Naive B cell (primary cell): ENCODE results near the gene LIME1. TPM values are rescaled to one million over a fixed set of nuclear protein-coding genes. Genes with fewer than 3 reads are reported as not detected.

ENCODE experiments used
- ATAC-seq, 2 donors: fragments of 150-1000 bp; cut with Tn5 transposase; 2 replicates each; pipeline ENCODE4 v1.10.0; 2021; ENCODE audit warnings: low read depth in 2 of 2, mild to moderate bottlenecking in 2 of 2, moderate library complexity in 2 of 2
- DNase-seq: peaks from one replicate; pipeline ENCODE4 v3.0.0; 2022
- H3K27ac Mint-ChIP-seq, 6 donors: one replicate each; pipeline ENCODE4 v1.8.0; 2020 to 2022; ENCODE audit warnings: mild to moderate bottlenecking in 6 of 6, mixed read lengths in 6 of 6, moderate library complexity in 5 of 6, inconsistent platforms in 2 of 6
- H3K27me3 Mint-ChIP-seq, 3 donors: one replicate each; pipeline ENCODE4 v1.8.0; 2021 to 2022; ENCODE audit warnings: mixed read lengths in 3 of 3, mild to moderate bottlenecking in 1 of 3
- H3K36me3 Mint-ChIP-seq, 2 donors: one replicate each; pipeline ENCODE4 v1.8.0; 2020 to 2022; ENCODE audit warnings: mixed read lengths in 2 of 2, inconsistent platforms in 1 of 2, mild to moderate bottlenecking in 1 of 2
- H3K4me1 Mint-ChIP-seq, 3 donors: one replicate each; pipeline ENCODE4 v1.8.0; 2020 to 2022; ENCODE audit warnings: mixed read lengths in 3 of 3, inconsistent platforms in 1 of 3, mild to moderate bottlenecking in 1 of 3, moderate library complexity in 1 of 3
- H3K4me3 Mint-ChIP-seq, 8 donors: one replicate each; pipeline ENCODE4 v1.8.0; 2020 to 2022; ENCODE audit warnings: mild to moderate bottlenecking in 8 of 8, mixed read lengths in 8 of 8, moderate library complexity in 8 of 8, inconsistent platforms in 2 of 8
- H3K9me3 Mint-ChIP-seq, 7 donors: one replicate each; pipeline ENCODE4 v1.8.0; 2020 to 2022; ENCODE audit warnings: mixed read lengths in 7 of 7, mild to moderate bottlenecking in 5 of 7, inconsistent platforms in 2 of 7, moderate library complexity in 1 of 7
- polyA plus RNA-seq, 6 donors: library from polyadenylated mRNA; unstranded; fragments of 300-500 nt; fragmentation: Illumina TruSeq; gene quantifications; one replicate each; pipeline ENCODE4 v1.2.3, GENCODE V29; 2021; ENCODE audit warnings: low read depth in 6 of 6

The LIME1 gene
- polyA plus RNA-seq, 6 donors from 2014 or later = 4.9 to 19.0 (median 8.8) TPM

GRCh38 chr20:63734111-63734945 is 2.1 kb upstream of the LIME1 start:
- no peaks in the 10 kb centered on the region for H3K9me3 Mint-ChIP-seq
- no peak for DNase-seq
- ATAC-seq = no peak
- peaks cover 0 to 7% of the 10 kb centered on the region in 2 donors for H3K36me3 Mint-ChIP-seq
- no peaks in the 10 kb centered on the region for H3K27me3 Mint-ChIP-seq
- peaks cover 22 to 41% (median 22%) of the 10 kb centered on the region in 3 donors for H3K4me1 Mint-ChIP-seq
- H3K27ac Mint-ChIP-seq = peak overlapping the region in 2 of 6 donors; percentile 88
- H3K4me3 Mint-ChIP-seq = peak overlapping the region in 4 of 8 donors; percentile 27 to 73 (median 52)

DNA sequence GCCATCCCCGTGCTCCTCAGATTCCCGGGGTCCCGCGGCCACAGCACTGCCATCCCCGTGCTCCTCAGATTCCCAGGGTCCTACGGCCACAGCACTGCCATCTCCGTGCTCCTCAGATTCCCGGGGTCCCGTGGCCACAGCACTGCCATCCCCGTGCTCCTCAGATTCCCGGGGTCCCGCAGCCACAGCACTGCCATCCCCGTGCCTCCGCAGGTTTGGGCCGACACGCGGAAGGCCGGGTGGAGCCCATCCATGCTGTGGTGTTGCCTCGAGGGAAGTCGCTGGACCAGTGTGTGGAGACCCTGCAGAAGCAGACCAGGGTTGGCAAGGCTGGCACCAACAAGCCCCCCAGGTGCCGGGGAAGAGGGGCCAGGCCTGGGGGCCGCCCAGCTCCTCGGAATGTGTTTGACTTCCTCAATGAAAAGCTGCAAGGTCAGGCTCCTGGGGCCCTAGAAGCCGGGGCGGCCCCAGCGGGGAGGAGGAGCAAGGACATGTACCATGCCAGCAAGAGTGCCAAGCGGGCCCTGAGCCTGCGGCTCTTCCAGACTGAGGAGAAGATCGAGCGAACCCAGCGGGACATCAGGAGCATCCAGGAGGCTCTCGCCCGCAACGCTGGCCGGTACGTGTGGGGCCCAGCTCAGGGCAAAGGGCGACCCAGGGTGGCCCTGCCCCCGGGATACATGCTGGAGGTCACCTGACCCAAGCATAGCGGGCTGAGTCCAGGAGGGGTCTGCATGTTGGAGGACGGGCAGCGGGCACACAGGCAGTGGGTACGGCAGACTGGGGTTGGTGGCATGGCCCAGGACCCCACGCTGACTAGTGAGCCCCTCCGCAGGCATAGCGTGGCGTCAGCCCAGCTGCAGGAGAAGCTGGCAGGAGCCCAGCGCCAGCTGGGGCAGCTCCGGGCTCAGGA is 1.3 kb upstream of the LIME1 start:
- Mint-ChIP-seq H3K36me3 (peaks cover 0 to 7% of the 10 kb centered on the region in 2 donors), H3K4me1 (peaks cover 18 to 38% (median 19%) of the 10 kb centered on the region in 3 donors), H3K27me3 (no peaks in the 10 kb centered on the region), H3K27ac (peak overlapping the region in 2 of 6 donors; percentile 47 to 79), H3K4me3 (peak overlapping the region in 6 of 8 donors; percentile 35 to 86 (median 70)), H3K9me3 (no peaks in the 10 kb centered on the region)
- ATAC-seq (no peak), DNase-seq (no peak)

DNA sequence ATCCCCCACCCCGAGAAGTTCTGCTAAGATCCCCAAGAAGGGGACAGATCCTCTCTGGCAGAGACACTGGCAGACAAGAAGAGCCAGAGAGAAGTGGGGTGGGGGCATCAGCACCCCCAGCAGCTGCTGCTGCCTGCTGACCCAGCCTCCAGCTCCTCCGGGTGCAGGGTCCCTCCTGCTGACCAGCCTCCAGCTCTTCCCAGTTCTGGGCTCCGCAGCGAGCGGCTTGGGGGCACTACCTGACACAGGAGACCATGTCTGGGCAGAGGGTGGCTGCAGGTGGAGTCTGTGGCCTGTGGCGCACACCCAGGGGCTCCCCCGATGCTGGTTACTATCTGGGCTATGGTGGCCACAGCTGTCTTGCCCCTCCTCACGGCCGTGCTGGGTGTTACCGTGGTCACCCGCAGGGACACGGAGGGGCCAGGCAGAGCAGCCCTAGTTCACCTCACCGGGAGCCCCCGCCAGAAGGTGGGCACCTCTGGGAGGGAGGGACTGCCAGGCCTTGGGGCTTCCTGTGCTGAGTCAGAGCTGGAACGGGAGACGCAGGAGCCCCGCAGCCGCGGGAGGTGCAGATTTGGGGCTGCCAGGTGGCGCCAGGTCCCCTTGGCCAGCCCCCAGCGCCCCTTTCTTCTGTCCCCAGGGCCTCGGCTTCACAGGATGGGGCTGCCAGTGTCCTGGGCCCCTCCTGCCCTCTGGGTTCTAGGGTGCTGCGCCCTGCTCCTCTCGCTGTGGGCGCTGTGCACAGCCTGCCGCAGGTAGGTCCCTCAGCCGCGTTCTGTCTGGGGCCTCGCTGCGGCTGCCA is 630 bp downstream of the LIME1 start:
- H3K27me3 Mint-ChIP-seq = no peaks in the 10 kb centered on the region
- peaks cover 18 to 38% (median 19%) of the 10 kb centered on the region in 3 donors for H3K4me1 Mint-ChIP-seq
- peak overlapping the region; percentile 79 to 90 (median 84) for H3K4me3 Mint-ChIP-seq
- peak overlapping the region in 2 of 6 donors; percentile 62 to 79 for H3K27ac Mint-ChIP-seq
- ATAC-seq (peak; percentile 31 to 36), DNase-seq (peak; percentile 24)
- H3K9me3 Mint-ChIP-seq = no peaks in the 10 kb centered on the region
- peaks cover 0 to 7% of the 10 kb centered on the region in 2 donors for H3K36me3 Mint-ChIP-seq

DNA sequence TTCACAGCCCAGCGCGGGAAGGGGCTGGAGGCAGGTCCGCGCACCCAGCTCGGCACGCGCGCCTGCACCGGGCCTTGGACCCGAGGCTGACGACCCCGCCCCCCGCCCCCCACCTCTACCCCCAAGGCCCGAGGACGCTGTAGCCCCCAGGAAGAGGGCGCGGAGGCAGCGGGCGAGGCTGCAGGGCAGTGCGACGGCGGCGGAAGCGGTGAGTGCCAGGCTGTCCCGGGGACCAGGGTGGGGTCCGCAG is 1.2 kb downstream of the LIME1 start:
- Mint-ChIP-seq H3K27ac (no peak overlapping the region), H3K36me3 (peaks cover 0 to 7% of the 10 kb centered on the region in 2 donors)
- ATAC-seq = no peak

GRCh38 chr20:63737945-63738686 is 1.7 kb downstream of the LIME1 start:
- peak overlapping the region; percentile 15 to 86 (median 38) for H3K4me3 Mint-ChIP-seq
- no peaks in the 10 kb centered on the region for H3K9me3 Mint-ChIP-seq
- H3K27me3 Mint-ChIP-seq = no peaks in the 10 kb centered on the region
- H3K36me3 Mint-ChIP-seq = peaks cover 0 to 7% of the 10 kb centered on the region in 2 donors
- H3K4me1 Mint-ChIP-seq = peaks cover 18 to 38% (median 19%) of the 10 kb centered on the region in 3 donors
- ATAC-seq (peak; percentile 17 to 18), DNase-seq (peak; percentile 14)
- H3K27ac Mint-ChIP-seq = peak overlapping the region in 1 of 6 donors; percentile 38

More for the DNA sequence above, 1.2 kb downstream of the LIME1 start:
- H3K4me3 Mint-ChIP-seq = peak overlapping the region in 6 of 8 donors; percentile 79 to 90 (median 82)
- H3K27me3 Mint-ChIP-seq = no peaks in the 10 kb centered on the region
- no peak for DNase-seq
- H3K4me1 Mint-ChIP-seq = peaks cover 18 to 38% (median 19%) of the 10 kb centered on the region in 3 donors
- no peaks in the 10 kb centered on the region for H3K9me3 Mint-ChIP-seq

GRCh38 chr20:63738687-63739129 is 2.2 kb downstream of the LIME1 start:
- DNase-seq (no peak), ATAC-seq (peak in 1 of 2 donors; percentile 2)
- Mint-ChIP-seq H3K27me3 (no peaks in the 10 kb centered on the region), H3K36me3 (peaks cover 0 to 6% of the 10 kb centered on the region in 2 donors), H3K4me3 (peak overlapping the region in 7 of 8 donors; percentile 15 to 86 (median 35)), H3K9me3 (no peaks in the 10 kb centered on the region), H3K27ac (no peak overlapping the region), H3K4me1 (peaks cover 14 to 34% (median 18%) of the 10 kb centered on the region in 3 donors)

DNA sequence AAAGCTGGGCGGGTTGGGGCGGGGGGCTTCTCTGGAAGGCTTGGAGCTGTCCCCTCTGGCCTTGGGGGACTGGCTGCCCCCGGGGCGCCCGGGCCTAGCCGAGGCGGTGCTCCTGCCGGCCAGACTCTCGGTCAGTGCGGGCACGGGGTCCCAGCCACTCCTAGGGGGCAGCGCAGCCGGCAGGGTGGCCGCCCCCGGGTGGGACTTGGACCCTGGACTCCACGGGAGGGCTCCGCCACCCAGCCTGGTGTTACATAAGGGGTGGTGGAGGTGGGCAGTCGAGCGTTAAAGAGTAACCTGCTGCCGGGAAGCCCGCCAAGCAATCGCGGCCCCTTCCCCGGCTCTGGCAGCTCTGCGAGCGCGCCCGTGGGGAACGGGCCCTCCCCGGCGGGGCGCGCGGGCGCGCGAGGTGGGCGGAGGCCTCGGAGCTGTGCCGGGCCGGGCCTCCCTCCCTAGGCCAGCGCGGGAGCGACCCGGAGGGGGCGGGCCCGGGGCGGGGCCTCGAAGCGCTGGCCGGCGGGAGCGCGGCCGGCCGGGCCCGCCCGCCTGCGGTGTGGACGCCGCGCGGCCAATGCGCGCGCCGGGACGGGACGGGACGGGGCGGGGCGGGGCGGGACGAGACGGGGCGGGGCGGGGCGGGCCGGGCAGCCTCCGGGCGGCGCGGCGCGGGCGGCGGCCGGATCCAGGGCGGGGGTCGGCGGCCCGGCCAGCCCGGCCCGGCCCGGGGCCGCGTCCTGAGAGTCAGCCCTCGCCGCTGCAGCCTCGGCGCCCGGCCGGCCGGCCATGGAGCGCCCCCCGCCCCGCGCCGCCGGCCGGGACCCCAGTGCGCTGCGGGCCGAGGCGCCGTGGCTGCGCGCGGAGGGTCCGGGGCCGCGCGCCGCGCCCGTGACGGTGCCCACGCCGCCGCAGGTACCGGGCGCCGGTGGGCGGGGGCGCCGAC is 2.9 kb downstream of the LIME1 start, which contains the start of gene SLC2A4RG:
TSS of gene SLC2A4RG (plus strand) at position 647 of the 940 bp plus-strand sequence. CDS start at position 784, 137 bp downstream.
- H3K27me3 Mint-ChIP-seq = no peaks in the 10 kb centered on the region
- ATAC-seq (peak; percentile 31 to 43), DNase-seq (peak; percentile 57)
- peaks cover 8 to 29% (median 14%) of the 10 kb centered on the region in 3 donors for H3K4me1 Mint-ChIP-seq
- H3K27ac Mint-ChIP-seq = no peak within 1 kb of the TSS
- H3K4me3 Mint-ChIP-seq = peak within 1 kb of the TSS; percentile 15 to 86 (median 57)
- H3K36me3 Mint-ChIP-seq = no peaks in the 10 kb centered on the region
- no peaks in the 10 kb centered on the region for H3K9me3 Mint-ChIP-seq

- Mint-ChIP-seq H3K4me1 (peaks cover 8 to 29% (median 14%) of the 10 kb centered on the region in 3 donors), H3K36me3 (no peaks in the 10 kb centered on the region), H3K4me3 (peak overlapping the region in 7 of 8 donors; percentile 34 to 83 (median 58)), H3K27me3 (no peaks in the 10 kb centered on the region), H3K27ac (no peak overlapping the region), H3K9me3 (no peaks in the 10 kb centered on the region)
- ATAC-seq (peak; percentile 3 to 4), DNase-seq (peak; percentile 29)
Measured at GRCh38 chr20:63740070-63740626, 3.7 kb downstream of the LIME1 start.

GRCh38 chr20:63740627-63741353 is 4.3 kb downstream of the LIME1 start:
- Mint-ChIP-seq H3K27ac (no peak overlapping the region), H3K36me3 (no peaks in the 10 kb centered on the region), H3K4me1 (peaks cover 8 to 22% (median 14%) of the 10 kb centered on the region in 3 donors), H3K27me3 (no peaks in the 10 kb centered on the region), H3K9me3 (no peaks in the 10 kb centered on the region), H3K4me3 (peak overlapping the region in 7 of 8 donors; percentile 39 to 83 (median 58))
- ATAC-seq (no peak), DNase-seq (peak; percentile 18)

- Mint-ChIP-seq H3K9me3 (no peaks in the 10 kb centered on the region), H3K27me3 (no peaks in the 10 kb centered on the region), H3K4me1 (peaks cover 3 to 17% (median 9%) of the 10 kb centered on the region in 3 donors), H3K27ac (peak overlapping the region in 1 of 6 donors; percentile 56), H3K4me3 (peak overlapping the region in 4 of 8 donors; percentile 28 to 74 (median 62)), H3K36me3 (no peaks in the 10 kb centered on the region)
- DNase-seq = no peak
- ATAC-seq = no peak
Measured at GRCh38 chr20:63741354-63741675, 4.9 kb downstream of the LIME1 start.
